Endothelial cell (in vitro differentiated cells): ENCODE measurements around the gene HS3ST3B1. TPM values are rescaled to one million over a fixed set of nuclear protein-coding genes. Genes with fewer than 3 reads are reported as not detected.

ENCODE experiments used
- DNase-seq: peaks from one replicate; pipeline ENCODE4 v3.0.0; 2021; ENCODE audit warnings: low spot score
- H3K27ac Mint-ChIP-seq: one replicate; pipeline ENCODE4 v1.8.0; 2021; ENCODE audit warnings: mixed read lengths, inconsistent platforms; ENCODE audit not compliant: unreplicated experiment
- H3K27me3 Mint-ChIP-seq: one replicate; pipeline ENCODE4 v1.8.0; 2021; ENCODE audit warnings: mild to moderate bottlenecking, moderate library complexity, mixed read lengths, inconsistent platforms; ENCODE audit not compliant: unreplicated experiment
- H3K36me3 Mint-ChIP-seq: one replicate; pipeline ENCODE4 v1.8.0; 2021; ENCODE audit warnings: mild to moderate bottlenecking, low read depth, mixed read lengths, inconsistent platforms; ENCODE audit not compliant: unreplicated experiment
- H3K4me1 Mint-ChIP-seq: one replicate; pipeline ENCODE4 v1.8.0; 2021; ENCODE audit warnings: mild to moderate bottlenecking, mixed read lengths, inconsistent platforms; ENCODE audit not compliant: unreplicated experiment
- H3K4me3 Mint-ChIP-seq: one replicate; pipeline ENCODE4 v1.8.0; 2021; ENCODE audit warnings: mild to moderate bottlenecking, mixed read lengths, inconsistent platforms; ENCODE audit not compliant: unreplicated experiment
- H3K9me3 Mint-ChIP-seq: one replicate; pipeline ENCODE4 v1.8.0; 2021; ENCODE audit warnings: mixed read lengths, inconsistent platforms; ENCODE audit not compliant: unreplicated experiment
- long read RNA-seq: library from polyadenylated mRNA; unstranded; transcript quantifications from one replicate; pipeline ENCODE4 v2.0.0, GENCODE V29; 2020; ENCODE audit not compliant: unreplicated experiment
- total RNA-seq: library from RNA; stranded (reverse); fragmentation: NEBNext Ultra II Directional; extraction: Animal tissue kit (Norgen Biotek cat#: 25700); gene quantifications from one replicate; pipeline ENCODE4 v1.2.1, GENCODE V29; 2021; ENCODE audit not compliant: unreplicated experiment
- TF ChIP-seq, protein P1 (sequence below): fragments of 200-600 bp; sonication (generic); IDR thresholded peaks from one replicate; pipeline ENCODE4 v1.5.0; 2021; ENCODE audit warnings: antibody characterized with exemption; ENCODE audit not compliant: unreplicated experiment

The HS3ST3B1 gene
- total RNA-seq = 8.5 TPM
- long read RNA-seq = 0 reads

DNA sequence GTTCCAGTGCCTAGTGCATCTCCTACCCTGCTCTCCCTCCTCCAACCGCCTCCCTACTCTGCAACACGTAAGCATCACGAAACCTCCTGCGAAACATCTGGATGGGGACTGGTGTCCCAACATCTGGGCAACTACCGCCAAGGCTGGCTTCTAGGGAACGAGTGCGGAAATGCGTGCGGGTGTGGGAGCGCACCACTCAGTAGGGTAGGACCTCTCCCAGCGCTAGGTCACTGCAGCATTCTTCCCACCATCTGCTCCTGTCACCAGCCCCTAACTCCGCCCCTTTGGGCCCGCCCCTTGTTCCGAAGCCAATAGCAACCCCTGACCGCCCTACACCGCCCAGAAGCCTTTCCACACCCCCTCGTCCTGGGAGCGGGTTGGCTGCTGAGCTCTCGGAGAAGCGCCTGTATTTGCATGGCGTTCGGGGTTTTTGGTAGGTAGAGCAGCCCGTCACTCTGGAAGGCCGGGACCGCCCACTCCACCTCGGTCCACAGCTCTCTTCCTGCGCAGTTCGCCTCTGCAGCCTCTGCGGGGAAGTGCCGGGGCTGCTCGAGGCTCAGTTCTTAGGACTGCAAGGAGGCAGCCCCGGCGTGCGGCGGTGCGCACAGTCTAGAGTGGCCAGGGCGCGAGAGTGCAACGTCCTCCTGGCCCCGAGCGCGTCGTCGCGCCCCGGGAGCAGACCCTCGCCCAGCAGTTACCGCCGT, at the start of gene HS3ST3B1:
HS3ST3B1 (plus strand) TSS at position 507 of the 704 bp plus-strand sequence. CDS start 438 bp downstream, outside the sequence.
- no peaks in the 10 kb centered on the region for H3K9me3 Mint-ChIP-seq
- H3K36me3 Mint-ChIP-seq = no peaks in the 10 kb centered on the region
- TF ChIP-seq, protein P1, sequence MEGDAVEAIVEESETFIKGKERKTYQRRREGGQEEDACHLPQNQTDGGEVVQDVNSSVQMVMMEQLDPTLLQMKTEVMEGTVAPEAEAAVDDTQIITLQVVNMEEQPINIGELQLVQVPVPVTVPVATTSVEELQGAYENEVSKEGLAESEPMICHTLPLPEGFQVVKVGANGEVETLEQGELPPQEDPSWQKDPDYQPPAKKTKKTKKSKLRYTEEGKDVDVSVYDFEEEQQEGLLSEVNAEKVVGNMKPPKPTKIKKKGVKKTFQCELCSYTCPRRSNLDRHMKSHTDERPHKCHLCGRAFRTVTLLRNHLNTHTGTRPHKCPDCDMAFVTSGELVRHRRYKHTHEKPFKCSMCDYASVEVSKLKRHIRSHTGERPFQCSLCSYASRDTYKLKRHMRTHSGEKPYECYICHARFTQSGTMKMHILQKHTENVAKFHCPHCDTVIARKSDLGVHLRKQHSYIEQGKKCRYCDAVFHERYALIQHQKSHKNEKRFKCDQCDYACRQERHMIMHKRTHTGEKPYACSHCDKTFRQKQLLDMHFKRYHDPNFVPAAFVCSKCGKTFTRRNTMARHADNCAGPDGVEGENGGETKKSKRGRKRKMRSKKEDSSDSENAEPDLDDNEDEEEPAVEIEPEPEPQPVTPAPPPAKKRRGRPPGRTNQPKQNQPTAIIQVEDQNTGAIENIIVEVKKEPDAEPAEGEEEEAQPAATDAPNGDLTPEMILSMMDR = no peak
- peak within 1 kb of the TSS; percentile 94 for H3K4me3 Mint-ChIP-seq
- peaks cover 38% of the 10 kb centered on the region for H3K27me3 Mint-ChIP-seq
- peak; percentile 97 for DNase-seq
- H3K27ac Mint-ChIP-seq = peak within 1 kb of the TSS; percentile 87
- peaks cover 36% of the 10 kb centered on the region for H3K4me1 Mint-ChIP-seq

DNA sequence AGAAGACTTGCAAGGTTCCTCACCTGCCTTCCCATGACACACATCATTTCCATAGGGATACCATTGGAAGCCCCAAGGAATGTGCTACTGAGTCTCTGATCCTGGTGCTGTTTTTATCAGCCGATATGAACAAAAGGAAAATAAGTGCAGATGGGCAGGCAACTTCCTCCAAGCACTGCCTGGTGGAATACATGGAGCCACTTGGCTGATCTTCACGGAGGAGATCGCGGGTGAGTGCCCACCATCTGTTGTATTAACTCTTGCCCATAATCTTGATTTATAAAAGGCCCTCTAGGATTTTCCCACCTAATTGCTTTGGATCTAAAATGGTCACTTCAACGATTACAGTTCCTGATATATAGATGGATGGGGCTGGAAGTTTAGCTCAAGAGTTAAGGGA, 39.5 kb upstream of the HS3ST3B1 start:
- Mint-ChIP-seq H3K27ac (no peak overlapping the region), H3K4me3 (no peak overlapping the region), H3K9me3 (no peaks in the 10 kb centered on the region), H3K36me3 (no peaks in the 10 kb centered on the region), H3K4me1 (no peaks in the 10 kb centered on the region), H3K27me3 (no peaks in the 10 kb centered on the region)
- TF ChIP-seq, protein P1 = no peak
- no peak for DNase-seq

DNA sequence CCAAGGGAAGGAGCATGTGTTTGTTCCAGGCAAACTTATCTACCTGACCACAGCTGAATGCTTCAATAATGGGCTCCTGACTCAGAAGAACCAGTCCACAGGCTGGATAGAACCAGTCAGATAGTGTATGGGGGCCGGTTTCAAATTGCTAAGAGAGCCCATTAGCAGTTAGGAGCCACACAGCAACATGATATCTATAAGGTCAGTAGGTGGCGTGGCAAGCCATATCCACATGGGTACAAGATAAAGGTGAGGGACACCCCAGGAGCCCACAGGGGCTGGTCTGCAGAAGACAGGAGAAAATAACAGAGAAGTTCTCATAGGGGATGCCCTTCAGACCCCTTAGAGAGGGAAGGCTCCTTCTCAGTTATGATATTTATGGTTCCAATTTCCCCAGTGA, 32.6 kb upstream of the HS3ST3B1 start:
- Mint-ChIP-seq H3K27ac (no peak overlapping the region), H3K36me3 (no peaks in the 10 kb centered on the region), H3K4me1 (no peaks in the 10 kb centered on the region)

DNA sequence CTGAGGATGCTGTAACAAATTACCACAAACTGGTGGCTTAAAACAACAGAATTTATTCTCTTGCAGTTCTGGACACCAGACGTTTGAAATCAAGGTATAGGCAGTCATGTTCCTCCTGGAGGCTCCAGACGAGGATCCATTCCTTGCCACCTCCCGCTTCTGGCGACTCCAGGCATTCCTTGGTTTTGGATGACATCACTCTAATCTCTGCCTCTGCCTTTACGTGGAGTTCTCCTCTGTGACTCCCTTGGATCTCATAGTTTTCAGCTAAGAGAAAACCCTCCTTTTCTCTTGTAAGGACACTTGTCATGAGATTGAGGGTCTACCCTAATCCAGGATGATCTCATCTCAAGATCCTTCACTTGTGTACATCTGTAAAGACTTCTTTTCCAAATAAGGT, 31.4 kb upstream of the HS3ST3B1 start:
- DNase-seq = no peak
- no peaks in the 10 kb centered on the region for H3K9me3 Mint-ChIP-seq
- no peaks in the 10 kb centered on the region for H3K4me1 Mint-ChIP-seq
- TF ChIP-seq, protein P1 = no peak
- H3K27ac Mint-ChIP-seq = no peak overlapping the region
- H3K27me3 Mint-ChIP-seq = no peaks in the 10 kb centered on the region
- no peak overlapping the region for H3K4me3 Mint-ChIP-seq
- H3K36me3 Mint-ChIP-seq = no peaks in the 10 kb centered on the region

More for the DNA sequence above, 32.6 kb upstream of the HS3ST3B1 start:
- Mint-ChIP-seq H3K4me3 (no peak overlapping the region), H3K9me3 (no peaks in the 10 kb centered on the region), H3K27me3 (no peaks in the 10 kb centered on the region)
- no peak for DNase-seq
- TF ChIP-seq, protein P1 = no peak

DNA sequence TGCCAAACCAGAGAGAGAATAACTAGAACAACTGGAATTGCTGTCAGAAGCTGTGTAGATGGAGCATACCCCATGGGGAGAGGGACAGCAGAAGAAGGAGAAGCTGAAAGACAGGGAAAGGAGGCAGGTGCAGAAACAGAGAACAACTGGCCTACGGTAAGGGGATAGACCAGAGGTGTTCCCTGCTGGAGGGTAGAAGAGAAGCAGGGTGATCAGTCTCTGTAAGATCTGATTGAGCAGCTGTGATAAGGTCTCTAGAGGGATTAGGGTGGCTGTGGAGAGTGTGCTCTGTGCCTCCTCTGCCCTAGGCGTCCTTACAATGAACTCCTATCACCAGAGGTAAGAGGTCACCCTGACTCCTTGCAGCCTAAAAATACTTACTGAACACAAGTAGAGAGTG, 30.4 kb upstream of the HS3ST3B1 start:
- Mint-ChIP-seq H3K27ac (no peak overlapping the region), H3K27me3 (no peaks in the 10 kb centered on the region), H3K4me3 (no peak overlapping the region), H3K9me3 (no peaks in the 10 kb centered on the region), H3K36me3 (no peaks in the 10 kb centered on the region), H3K4me1 (no peaks in the 10 kb centered on the region)
- DNase-seq = no peak
- TF ChIP-seq, protein P1 = no peak
